ENCODE measurements around the gene TMEM120B. TPM values are rescaled to one million over a fixed set of nuclear protein-coding genes. Genes with fewer than 3 reads are reported as not detected.
"Not testable (repeated sequence)": the region's sequence is repeated elsewhere in the genome, so short reads cannot be mapped to it uniquely, and the experiment has no call there.

The TMEM120B gene
- total RNA-seq, 1 donor from 2014 or later = 10.3 TPM

GRCh38 chr12:121673013-121673511 is 39.5 kb upstream of the TMEM120B start:
- TF ChIP-seq CTCF (IDR thresholded peaks at IDR 0.05; ENCODE audit: unreplicated experiment) = no peak
- peak overlapping the region; percentile 97 for H3K27ac Mint-ChIP-seq (ENCODE audit: unreplicated experiment)

GRCh38 chr12:121676190-121676589 is 36.4 kb upstream of the TMEM120B start:
- H3K9me3 Mint-ChIP-seq (ENCODE audit: unreplicated experiment) = no peaks in the 10 kb centered on the region
- H3K27ac Mint-ChIP-seq (ENCODE audit: unreplicated experiment) = no peak overlapping the region
- TF ChIP-seq CTCF (IDR thresholded peaks at IDR 0.05; ENCODE audit: unreplicated experiment) = no peak
- no peak for DNase-seq (ENCODE audit: low spot score)
- H3K27me3 Mint-ChIP-seq (ENCODE audit: unreplicated experiment) = peaks cover 4% of the 10 kb centered on the region
- H3K4me1 Mint-ChIP-seq (ENCODE audit: unreplicated experiment) = peaks cover 3% of the 10 kb centered on the region
- no peak overlapping the region for H3K4me3 Mint-ChIP-seq (ENCODE audit: unreplicated experiment)
- no peaks in the 10 kb centered on the region for H3K36me3 Mint-ChIP-seq (ENCODE audit: low read depth, unreplicated experiment)

More at GRCh38 chr12:121673013-121673511, 39.5 kb upstream of the TMEM120B start:
- Mint-ChIP-seq H3K4me3 (ENCODE audit: unreplicated experiment) (peak overlapping the region; percentile 60), H3K27me3 (ENCODE audit: unreplicated experiment) (peaks cover 4% of the 10 kb centered on the region), H3K9me3 (ENCODE audit: unreplicated experiment) (no peaks in the 10 kb centered on the region), H3K4me1 (ENCODE audit: unreplicated experiment) (peaks cover 3% of the 10 kb centered on the region), H3K36me3 (ENCODE audit: low read depth, unreplicated experiment) (no peaks in the 10 kb centered on the region)
- DNase-seq (ENCODE audit: low spot score) = peak; percentile 16

GRCh38 chr12:121678305-121678704 is 34.2 kb upstream of the TMEM120B start:
- Mint-ChIP-seq H3K4me1 (ENCODE audit: unreplicated experiment) (peaks cover under 1% of the 10 kb centered on the region), H3K9me3 (ENCODE audit: unreplicated experiment) (no peaks in the 10 kb centered on the region), H3K36me3 (ENCODE audit: low read depth, unreplicated experiment) (no peaks in the 10 kb centered on the region), H3K27me3 (ENCODE audit: unreplicated experiment) (peaks cover 2% of the 10 kb centered on the region), H3K27ac (ENCODE audit: unreplicated experiment) (no peak overlapping the region), H3K4me3 (ENCODE audit: unreplicated experiment) (no peak overlapping the region)
- no peak for DNase-seq (ENCODE audit: low spot score)
- no peak for TF ChIP-seq CTCF (IDR thresholded peaks at IDR 0.05; ENCODE audit: unreplicated experiment)

- TF ChIP-seq CTCF (IDR thresholded peaks at IDR 0.05; ENCODE audit: unreplicated experiment) = no peak
- H3K27ac Mint-ChIP-seq (ENCODE audit: unreplicated experiment) = no peak overlapping the region
- DNase-seq (ENCODE audit: low spot score) = no peak
- H3K4me3 Mint-ChIP-seq (ENCODE audit: unreplicated experiment) = no peak overlapping the region
- H3K4me1 Mint-ChIP-seq (ENCODE audit: unreplicated experiment) = no peaks in the 10 kb centered on the region
- no peaks in the 10 kb centered on the region for H3K27me3 Mint-ChIP-seq (ENCODE audit: unreplicated experiment)
- no peaks in the 10 kb centered on the region for H3K9me3 Mint-ChIP-seq (ENCODE audit: unreplicated experiment)
- H3K36me3 Mint-ChIP-seq (ENCODE audit: low read depth, unreplicated experiment) = no peaks in the 10 kb centered on the region
Observed at GRCh38 chr12:121678716-121679300, 33.7 kb upstream of the TMEM120B start.

- DNase-seq (ENCODE audit: low spot score); H3K27ac Mint-ChIP-seq (ENCODE audit: unreplicated experiment); H3K9me3 Mint-ChIP-seq (ENCODE audit: unreplicated experiment); H3K36me3 Mint-ChIP-seq (ENCODE audit: low read depth, unreplicated experiment); H3K27me3 Mint-ChIP-seq (ENCODE audit: unreplicated experiment); H3K4me3 Mint-ChIP-seq (ENCODE audit: unreplicated experiment); H3K4me1 Mint-ChIP-seq (ENCODE audit: unreplicated experiment): not testable (repeated sequence)
Observed at GRCh38 chr12:121679661-121680197, 32.8 kb upstream of the TMEM120B start.

Data from endothelial cell (in vitro differentiated cells).